Putamen (tissue), 1 donor: ENCODE results near the gene ZNF230.

ENCODE experiments used
- DNase-seq: peaks from one replicate; pipeline ENCODE4 v3.0.0-alpha.2; 2016; ENCODE audit warnings: low spot score

Gene ZNF230

DNA sequence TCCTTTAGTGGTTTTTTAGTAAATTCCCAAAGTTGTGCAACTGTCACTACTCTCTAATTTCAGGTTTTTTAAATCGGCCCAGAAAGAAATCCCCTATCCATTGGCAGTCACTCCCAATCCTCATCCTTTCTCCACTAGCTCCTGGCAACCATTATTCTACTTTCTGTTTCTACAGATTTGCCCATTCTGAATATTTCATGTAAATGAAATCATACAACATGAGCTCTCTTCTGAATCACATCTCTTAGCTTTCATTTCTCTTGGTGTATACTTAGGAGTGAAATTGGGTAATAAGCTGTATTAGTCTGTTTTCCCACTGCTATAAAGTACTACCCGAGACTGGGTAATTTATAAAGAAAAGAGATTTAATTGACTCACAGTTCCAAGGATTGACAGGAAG lies 39.4 kb downstream of the ZNF230 start:
- DNase-seq = no peak

GRCh38 chr19:44050740-44051649 lies 48.2 kb downstream of the ZNF230 start:
- DNase-seq = peak; percentile 54

DNA sequence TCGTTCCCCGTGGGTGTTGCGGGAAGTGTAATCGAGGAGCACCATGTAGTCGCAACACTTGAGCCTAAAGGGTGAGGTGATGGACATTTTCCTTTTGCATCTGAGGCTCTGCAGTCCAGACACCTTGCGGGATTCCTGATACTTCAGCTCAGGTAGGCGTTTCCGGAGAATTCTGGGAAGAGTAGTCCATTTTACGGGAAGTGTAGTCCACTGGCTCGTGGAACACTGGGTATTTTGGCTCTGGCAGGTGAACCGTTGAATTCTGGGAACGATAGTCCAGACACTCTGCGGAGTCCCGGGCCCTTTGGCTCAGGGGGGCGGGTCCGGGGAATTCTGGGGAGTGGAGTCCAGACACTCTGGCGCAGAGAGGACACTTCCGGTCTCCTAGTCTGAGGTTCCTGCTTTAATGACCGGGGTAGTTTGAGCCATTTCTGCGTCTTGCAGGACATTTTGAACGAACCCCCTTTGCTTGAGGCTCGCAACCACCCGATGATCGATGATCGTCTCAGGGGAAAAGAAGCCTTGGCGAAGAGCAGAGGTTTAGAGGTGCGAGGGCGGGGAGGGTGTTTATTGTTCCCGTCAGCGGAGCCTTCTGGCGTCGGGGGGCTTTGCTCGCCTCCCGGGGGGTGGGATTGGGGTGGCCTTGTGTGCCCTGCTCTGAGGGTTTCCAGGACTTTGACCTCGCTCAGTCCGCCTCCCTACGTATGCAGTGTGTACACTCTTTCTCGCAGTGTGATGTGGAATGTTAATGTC lies 49.1 kb downstream of the ZNF230 start, which contains the start of gene ZNF223:
TSS of gene ZNF223 (plus strand) at position 387 of the 753 bp plus-strand sequence. CDS start 3,141 bp downstream, outside the sequence.
- peak; percentile 99 for DNase-seq

DNA sequence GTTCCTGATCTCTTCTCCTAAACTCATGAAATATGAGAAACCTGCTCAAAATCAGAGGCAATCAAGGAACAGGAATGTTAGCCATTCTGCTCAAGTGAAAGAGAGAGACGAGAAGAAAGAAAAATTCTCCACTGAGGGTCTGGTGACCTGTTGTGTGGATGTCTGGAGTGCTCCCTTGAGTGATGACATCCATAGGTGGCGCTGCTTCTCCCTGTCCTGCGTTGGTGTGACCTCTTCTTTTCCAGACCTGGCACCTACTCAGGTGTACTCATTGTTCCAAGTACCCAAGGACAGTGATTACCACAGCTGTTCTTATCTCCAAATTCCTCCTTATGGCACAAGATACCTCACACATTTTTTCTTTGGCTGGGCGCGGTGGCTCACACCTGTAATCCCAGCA lies 53.1 kb downstream of the ZNF230 start:
- no peak for DNase-seq

DNA sequence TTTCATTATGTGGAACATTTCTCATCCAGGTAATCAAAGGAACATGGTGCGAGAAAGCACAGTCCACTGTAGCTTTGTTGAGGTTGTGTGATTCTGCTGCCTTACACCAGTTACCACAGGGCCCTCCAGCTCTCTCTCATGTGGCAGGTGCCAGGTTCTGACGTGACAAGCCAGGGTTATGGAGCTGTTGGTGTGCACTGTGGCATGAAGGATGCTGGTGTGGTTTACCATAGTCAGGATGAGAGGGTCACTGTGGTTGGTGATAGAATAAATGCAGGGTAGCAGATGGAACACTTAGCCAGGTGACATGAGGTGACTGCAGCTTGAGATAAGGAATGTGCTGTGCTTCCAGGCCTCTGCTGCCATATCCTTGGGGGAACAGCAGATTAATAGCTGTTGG lies 56.5 kb downstream of the ZNF230 start:
- no peak for DNase-seq

DNA sequence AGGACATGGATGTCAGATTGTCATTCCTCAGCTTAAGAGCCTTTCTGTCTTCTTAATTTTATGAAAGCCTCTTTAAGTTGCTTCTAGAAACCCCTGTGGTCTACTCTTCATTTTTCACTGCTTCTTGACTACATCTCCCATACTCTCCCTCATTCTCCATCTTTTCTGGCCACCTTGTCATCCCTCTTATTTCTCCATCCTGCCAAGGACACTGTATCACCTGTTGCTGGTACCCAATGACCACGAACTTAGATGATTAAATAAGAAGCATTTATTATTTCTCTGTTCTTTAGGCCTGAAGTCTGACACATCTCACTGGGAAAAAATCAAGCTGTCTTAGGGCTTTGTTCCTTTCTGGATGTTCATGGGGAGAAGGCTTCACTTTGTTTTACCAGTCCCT lies 58.3 kb downstream of the ZNF230 start:
- DNase-seq = no peak
